ENCODE results near the gene TTYH2.

Gene TTYH2

DNA sequence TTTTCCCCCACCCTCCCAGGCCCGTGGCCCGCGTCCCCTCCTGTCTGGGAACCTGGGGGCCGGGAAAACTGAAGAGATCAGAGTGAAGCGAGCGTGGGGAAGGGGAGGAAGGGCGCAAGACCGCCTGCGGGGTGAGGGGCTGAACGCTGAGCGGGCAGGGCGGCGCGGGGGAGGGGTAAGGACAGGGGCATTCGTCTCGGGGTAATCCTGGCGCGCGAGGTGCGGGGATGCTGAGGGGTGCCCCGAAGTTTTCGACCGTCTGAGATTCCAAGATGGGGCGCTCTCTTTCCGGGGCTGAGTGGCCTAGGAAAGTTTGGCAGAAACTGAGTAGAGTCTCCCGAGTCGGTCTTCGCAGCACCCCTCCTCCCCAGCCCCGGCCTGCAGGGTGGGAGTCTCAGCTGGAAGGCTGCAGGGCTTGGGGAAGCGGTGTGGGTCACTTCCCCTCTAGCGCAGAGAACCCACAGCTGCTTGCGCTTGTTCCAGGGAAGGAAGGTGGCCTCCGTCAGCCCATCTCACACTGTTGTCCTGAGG is 555 bp downstream of the TTYH2 start:
- no peak for DNase-seq (ENCODE audit: low read depth in 2 of 2)

DNA sequence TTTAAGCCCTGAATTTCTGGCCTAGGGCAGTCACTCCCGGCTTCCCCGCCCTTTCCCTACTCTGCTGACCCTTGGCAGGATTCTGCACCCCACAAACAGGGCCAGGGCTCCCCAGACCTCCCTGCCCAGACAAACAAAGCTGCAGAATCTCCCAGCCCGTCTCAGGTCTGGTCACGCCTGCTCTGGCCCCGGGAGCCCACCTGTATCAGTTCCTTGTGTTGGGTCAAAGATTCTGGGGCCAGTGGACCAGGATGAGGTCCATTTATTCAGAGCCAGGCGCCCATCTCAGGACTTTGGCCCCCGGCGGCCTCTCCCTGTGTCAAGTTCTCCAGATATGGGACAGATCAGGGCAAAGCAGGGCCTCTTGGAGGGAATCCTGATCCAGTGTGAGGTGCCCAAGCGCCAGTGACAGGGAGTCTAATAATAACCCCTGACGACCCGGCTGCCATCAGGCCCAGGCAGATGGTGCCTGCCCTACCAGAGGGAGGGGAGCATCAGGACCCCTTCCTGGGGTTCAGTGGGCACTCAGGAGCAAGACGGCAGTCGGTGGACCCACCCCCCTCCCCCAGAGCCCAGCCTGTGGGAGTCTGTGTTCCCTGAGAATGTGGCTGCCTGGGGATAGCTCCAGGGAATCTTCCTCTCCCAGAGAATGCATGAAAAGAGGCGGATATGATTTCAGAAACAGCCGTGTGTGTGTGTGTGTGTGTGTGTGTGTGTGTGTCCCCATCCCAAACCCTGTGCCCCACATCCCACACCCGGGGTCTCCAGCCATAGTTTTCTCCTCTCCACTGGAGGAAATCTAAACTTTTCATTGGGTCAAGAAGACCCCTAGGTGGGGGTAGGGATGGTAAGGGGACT is 1.3 kb downstream of the TTYH2 start:
- no peak for DNase-seq (ENCODE audit: low read depth in 2 of 2)

DNA sequence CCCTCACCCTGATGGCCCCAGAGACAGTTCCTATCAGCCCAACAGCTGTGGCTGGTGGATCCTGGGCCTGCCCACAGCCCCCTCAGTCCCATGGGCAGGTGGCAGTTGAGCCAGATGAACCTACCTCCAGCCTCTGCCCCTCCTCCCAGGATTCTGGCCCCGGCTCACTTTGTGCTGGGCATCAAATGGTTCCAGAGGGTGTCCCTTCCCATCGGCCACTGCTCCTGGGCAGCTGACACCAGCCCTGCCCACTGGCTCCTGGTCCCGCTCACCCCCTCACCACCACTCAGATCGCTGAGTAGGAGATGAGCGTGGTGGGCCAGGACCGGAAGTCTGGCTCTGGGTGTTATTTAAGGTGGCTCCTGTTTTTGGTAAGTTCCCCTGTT is 2.0 kb downstream of the TTYH2 start:
- no peak for DNase-seq (ENCODE audit: low read depth in 2 of 2)

DNA sequence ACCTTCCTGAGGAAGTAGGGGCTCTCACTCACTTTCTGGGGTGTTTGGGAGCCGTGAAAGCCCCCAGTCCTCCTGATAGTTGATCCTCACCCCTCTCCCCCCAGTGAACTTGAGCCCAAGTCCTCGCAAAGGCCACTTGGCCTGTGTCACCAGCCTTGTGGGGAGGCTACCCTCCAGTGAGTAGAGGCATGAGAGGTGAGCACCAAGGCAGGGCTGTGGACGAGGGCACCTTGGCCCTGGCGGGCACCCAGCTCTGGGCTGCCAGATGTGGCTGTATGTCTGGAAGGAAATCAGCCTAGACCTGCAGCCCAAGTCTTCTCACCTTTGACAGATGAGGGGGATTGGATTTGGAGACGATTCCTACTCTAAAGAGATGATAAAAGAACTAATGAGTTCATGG is 3.1 kb downstream of the TTYH2 start:
- no peak for DNase-seq (ENCODE audit: low read depth in 2 of 2)

DNA sequence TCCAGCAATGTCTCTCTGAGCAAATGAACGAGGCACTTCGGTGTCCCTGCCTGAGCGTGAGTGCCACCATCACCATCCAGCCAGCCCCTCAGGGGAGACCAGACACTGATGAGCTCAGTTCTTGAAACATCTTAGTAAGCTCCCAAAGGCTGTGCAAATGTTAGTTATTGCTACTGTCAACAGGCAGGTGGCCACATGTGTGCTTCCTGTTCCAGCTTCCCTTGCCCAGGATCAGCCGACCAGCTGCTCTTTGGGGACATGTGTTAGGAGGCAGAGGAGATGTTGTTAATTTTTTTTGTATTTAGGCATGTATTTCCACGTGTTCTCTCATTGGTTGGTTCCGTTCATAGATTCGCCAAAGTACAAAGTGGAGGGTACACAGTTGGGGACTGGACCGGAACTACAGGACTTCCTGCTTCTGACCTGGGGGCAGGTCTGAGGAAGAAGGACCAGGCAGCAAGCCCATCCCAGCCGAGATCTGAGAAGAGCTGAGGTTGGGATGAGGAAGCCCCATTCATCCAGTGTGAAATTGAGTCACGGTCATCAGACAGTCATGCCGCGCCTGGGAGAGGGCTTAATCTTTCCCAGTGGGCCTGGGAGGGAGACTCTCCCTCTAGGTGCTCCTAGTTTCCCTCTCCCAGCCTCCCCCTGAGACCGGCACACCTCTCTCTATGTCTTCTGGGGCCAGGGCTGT is 3.8 kb downstream of the TTYH2 start:
- DNase-seq (ENCODE audit: low read depth in 2 of 2) = no peak

DNA sequence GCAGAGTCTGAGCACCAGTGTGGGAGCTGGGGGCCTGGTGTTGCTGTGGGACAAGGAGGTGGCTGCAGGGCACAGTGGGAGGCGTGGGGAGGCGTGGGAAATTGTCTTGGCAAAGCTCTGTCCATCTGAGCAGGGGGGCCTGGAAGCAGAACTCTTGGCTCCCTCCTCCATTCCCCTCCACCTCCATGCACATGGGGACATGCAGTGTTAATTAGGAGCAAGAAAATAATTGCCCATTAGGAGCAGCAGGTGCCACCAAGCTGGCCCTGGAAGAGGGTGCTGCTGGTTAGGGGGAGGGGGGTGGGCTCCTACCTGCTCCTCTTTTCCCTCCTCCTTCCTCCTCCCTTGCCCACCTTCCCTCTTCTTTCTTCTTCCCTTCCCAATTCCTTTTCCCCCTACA is 4.5 kb downstream of the TTYH2 start:
- DNase-seq (ENCODE audit: low read depth in 2 of 2) = no peak

DNA sequence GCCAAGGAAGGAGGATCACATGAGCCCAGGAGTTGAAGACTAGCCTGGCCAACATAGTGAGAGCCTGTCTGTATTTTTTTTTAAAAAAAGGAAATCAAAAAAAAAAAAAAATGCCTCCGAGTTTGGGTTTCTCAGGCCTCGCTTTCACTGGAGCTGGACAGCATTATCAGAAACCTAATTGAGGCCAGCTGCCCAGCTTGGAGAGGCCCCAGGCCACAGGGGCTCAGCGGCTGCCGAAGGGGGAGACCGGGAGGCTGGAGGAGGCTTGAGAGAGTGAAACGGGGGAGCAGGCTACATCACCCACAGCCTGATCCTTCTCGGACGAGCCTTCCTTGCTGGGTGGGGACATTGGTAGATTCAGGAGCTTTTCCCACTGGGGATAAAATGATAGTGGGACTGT is 5.1 kb downstream of the TTYH2 start:
- no peak for DNase-seq (ENCODE audit: low read depth in 2 of 2)

DNA sequence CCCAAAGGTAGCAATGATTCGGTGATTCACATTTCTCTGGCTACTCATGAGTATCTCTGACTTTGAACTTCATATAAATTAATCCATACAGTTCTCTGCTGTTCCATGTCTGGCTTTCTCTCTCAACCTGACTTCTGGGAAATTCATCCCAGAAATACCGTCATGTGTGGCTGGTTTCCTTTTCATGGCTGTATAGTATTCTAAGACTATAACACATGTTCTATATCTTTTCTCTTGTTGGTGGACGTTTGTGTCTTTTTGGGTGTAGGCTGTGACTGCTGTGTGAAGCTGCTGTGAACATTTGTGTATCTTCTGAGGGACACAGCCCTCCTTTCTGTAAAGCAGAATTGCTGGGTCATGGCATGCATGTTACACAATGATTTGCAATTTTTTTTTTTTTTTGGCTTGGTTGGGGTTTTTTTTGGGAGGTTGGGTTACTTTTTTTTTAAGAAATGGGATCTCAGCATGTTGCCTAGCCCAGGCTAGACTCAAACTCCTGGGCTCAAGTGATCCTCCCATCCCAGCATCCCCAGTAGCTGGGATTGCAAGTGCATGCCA is 6.3 kb downstream of the TTYH2 start:
- no peak for DNase-seq (ENCODE audit: low read depth in 2 of 2)

DNA sequence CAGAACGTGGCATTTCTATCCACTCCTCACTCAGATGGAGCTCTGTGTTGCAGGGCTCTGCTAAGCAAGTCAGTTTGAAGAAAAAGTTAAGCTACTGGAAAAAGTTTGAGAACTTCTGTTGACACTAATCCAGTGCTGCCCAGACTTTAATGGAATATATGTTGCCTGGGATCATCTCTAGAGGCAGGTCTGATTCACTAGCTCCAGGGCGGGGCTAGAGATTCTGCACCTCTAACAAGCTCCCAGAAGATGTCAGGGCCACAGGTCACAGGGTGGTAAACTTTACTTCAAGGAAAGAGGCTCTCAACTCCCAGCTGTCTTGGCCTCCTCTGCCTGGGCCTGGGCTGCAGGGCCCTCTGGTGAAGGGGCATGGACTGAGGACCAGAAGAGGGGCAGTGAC is 6.8 kb downstream of the TTYH2 start:
- no peak for DNase-seq (ENCODE audit: low read depth in 2 of 2)

DNA sequence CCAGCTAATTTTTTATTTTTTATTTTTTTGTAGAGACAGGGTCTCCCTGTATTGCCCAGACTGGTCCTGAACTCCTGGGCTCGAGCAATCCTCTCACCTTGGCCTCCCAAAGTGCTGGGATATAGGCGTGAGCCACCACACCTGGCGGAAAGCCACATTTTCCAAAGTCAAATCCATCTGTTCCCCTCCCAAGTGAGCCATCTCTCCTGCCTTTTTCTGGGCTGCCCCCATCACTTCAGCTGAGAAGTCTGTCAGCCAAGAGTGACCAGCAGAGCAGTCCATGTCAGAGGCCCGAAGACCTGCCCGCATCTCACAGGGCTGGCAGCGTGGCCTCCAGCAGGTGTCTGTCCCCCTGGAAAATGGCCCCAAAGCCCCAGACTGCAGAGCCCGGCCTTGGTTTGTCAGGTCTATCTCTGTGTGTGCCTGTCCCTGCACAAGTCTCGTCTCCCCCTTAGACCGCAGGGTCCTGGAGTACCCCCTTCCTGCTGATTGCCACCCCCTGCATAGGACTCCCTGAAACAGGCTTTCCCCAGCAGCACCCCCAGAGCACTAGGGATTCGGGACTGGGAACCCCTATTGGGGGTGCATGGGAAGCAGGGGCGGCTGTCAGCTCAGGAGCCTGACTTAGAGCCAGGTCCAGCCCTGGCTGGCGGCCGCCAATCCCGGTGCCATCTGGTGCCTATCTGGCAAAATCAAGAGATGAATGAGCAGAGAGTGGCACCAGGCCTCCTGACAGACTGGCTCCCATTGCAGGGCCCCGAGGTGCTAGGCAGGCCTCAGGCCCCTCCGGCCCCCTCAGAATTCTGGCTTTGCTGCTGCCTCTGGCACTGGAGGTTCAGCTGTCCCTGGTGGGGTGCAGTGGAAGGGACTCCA is 7.8 kb downstream of the TTYH2 start:
- DNase-seq (ENCODE audit: low read depth in 2 of 2) = no peak

DNA sequence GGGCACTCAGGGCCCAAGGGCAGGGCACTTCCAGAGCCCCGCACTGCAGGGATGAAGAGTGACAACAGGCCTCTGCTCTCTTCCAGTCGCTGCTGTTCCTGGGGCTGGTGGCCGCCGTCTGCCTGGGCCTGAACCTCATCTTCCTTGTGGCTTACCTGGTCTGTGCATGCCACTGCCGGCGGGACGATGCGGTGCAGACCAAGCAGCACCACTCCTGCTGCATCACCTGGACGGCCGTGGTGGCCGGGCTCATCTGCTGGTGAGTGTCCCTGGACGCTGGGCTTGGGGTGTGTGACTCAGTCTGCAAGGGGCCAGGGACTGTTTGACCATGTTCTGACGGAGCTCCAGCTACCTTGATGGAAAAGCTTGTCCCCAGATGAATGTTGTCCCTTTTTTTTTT is 9.0 kb downstream of the TTYH2 start:
- no peak for DNase-seq (ENCODE audit: low read depth in 2 of 2)

DNA sequence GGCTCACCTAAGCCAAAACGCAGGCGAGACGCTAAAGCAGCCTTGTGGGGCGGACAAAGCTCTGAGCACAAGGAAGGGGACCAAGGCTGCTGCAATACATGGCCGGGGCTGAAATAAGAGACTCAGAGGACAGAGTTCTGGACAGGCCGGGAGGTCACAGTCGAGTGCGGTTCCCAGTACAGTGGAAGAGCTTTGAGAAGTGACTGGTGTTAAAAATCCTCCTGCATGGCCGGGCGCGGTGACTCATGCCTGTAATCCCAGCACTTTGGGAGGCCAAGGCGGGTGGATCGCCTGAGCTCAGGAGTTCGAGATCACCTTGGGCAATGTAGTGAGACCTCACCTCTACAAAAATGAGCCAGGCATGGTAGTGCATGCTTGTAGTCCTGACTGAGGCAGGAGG is 10.5 kb downstream of the TTYH2 start:
- DNase-seq (ENCODE audit: low read depth in 2 of 2) = no peak

DNA sequence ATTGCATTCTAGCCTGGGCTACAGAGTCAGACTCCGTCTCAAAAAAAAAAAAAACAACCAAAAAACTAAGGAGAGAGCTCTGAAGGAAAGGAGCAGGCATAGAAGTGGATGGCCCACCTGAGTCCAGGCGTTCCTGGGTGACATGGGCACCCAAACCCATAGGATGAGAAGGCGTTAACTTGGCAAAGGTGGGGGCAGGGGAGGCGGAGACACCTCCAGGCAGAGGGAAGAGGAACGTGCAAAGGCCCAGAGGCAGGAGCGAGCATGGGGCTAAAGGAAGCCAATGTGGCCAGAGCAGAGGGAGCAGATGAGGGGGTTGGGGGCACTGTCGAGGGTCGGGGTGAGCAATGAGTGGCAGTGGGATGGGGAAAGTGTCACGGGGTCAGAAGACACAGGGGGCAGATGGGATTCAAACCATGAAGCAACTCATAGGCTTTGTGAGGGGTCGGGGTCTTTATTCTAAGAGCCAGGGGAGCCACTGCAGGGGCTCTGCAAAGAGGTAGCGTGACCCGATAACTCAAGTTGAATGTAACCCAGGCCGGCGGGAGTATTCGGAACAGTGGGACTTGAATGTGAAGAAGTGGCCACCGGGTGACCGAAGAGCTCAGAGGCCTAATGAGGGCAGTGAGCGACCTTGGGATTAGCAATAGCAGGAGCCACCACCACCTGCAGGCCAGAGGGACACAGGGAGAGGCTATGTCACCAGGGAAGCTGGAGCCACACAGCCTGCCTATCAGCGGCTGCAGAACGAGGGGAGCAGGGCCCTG is 11.8 kb downstream of the TTYH2 start:
- DNase-seq (ENCODE audit: low read depth in 2 of 2) = no peak

DNA sequence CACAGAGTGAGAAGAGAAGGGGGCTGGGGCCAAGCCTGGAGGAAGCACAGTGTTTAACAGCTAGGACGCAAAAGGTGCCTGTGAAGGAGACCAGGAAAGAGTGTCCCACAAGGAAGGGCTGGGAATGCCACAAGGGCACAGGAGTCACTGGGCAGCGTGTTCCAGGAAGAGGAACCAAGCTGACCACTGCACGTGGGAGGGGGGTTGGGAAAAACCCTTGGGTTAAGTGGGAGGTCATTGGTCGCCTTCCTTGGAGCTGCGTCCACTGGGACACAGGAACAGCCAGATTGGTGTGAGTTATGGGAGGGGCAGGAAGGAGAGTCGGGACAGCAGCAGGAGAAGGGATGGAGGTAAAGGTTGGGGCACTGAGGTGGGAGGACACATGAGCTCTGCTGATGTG is 12.9 kb downstream of the TTYH2 start:
- DNase-seq (ENCODE audit: low read depth in 2 of 2) = no peak

DNA sequence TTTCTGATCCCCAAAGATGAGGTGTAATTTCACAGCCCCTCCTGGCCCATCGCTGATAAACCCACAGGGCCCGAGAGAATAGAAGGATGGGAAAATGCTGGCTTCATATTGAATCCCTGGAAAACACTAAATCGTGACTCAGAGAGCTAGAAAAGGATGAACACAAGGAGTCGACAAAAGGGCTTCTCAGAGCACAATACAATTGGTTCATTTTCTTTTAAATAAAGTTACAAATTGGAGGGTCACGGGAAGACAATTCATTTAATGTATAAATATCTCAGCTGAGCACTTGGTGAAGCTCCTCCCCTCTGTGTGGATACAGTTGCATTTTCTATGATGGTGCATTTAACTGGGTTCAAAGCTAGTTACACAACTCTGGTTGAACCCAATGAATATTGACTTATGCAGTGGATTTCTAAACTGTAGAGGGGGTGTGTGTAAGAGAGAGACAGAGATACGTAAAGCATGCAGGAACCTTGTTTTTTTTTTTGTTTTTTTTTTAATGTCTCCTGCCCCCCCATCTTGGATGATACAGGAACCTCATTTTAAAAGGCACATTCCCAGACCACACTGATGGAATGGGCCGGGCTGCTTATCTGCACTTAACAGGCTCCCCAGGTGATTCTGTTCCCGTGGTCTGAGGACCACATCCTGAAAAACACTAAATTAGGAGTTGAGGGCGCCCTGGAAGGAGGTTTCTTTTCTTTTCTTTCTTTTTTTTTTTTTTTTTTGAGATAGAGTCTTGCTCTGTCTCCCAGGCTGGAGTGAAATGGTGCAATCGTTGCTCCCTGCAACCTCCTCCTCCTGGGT is 14.1 kb downstream of the TTYH2 start:
- DNase-seq (ENCODE audit: low read depth in 2 of 2) = no peak

DNA sequence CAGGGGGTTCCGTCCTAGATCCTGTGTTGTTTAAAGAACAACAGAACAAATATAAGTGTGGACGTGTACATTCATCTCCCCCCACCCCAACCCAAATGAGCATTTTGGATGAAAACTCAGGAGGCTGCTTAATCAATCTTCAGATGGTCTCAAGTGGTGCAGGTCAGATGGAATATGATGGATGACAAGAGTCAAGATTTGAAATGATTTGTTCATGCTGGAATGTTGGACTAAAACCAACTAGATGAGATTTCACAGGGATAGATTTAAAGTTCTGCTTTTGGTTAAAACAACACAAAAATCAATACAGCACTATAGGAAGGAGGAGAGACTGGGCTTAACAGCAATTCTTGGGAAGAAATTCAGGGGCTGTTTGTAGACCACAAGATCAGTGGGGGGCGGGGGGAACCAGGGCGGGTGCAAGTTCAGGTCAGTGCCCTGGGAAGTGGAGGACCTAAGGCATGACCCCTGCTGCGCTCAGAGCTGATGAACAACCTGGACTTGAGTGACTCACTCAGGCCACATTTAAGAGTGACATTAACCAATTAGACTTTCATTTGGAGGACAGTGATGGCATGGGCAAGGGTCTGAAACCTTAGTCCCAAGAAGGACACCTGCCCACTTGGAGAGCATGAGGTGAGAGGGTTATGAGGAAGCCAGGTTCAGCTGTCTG is 15.1 kb downstream of the TTYH2 start:
- no peak for DNase-seq (ENCODE audit: low read depth in 2 of 2)

DNA sequence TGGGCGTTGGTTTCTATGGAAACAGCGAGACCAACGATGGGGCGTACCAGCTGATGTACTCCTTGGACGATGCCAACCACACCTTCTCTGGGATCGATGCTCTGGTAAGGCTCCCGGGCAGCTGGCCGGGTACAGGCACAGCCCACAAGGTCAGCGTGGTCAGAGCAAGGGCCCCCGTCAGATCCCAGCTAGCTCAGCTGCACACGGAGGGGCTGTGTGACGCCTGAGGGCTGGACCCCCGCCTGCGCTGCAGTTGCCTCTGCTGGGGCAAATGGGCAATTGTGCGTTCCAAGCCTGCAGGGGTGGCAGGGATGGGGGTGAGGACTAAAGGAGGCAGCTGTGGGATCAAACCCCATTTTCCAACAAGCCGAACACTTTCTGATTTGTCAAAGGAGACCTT is 17.5 kb downstream of the TTYH2 start:
- DNase-seq (ENCODE audit: low read depth in 2 of 2) = no peak

DNA sequence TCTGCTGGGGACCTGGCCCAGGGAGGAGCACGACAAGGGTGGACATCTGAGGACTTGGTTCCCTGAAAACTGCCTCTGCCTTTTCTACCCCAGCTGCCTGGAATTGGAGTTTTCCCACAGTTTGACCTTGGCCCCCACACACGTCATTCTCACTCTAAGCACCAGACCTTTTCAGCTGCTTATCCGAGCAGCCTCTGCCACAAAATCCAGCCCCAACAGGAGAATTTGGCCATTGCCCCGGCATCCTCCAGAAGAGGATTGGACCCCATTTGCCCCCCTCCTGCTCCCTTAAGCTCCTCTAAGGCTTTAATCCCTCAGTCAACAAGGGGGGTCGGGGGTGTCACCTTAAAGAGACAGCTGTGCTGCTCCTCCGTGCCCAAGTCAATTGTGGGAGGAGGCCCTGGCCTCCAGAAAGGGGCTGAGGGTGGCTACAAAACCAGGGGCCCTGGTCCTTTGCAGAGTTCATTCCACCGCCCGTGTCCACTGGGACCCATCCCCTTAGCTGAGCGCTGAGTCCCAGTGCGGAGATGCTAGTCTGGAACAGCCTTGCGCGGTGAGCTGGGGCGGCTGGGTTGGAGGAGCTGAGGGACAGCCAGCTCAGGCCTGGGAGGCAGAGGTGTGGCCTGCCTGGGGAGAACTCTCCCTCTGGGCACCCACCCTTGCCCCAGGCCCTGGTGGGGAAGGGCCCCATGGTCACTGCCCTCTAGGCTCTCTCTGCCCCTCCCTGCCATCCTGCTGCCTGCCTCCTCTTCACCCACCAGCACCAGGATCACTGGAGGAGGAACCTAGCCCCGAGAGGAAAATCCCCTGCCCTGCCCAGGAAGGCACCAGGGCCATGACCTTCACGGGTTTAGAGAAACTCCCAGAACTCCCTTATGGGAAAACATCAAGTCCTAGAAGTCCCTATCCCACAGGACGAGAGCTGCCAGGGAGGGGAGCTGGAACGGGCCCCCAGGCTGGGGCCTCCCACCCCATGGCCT is 18.8 kb downstream of the TTYH2 start:
- no peak for DNase-seq (ENCODE audit: low read depth in 2 of 2)

DNA sequence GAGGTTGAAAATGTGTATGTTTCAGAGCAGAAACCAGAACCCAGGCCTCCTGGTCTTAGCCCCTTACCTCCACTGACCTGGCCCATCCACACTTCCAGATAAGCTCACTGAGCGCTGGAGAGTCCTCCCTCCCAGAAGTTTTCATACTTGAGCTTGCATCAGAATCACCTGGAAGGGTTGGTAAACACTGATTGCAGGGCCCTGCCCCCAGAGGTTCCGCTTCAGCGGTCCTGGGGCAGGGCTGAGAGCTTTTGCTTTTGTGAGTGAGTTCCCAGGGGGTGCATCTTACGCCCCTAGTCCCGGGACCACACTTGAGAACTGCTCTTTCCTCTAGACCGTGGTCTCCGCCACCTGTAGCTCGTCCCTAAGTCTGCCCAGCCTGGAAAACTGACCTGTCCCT is 20.6 kb downstream of the TTYH2 start:
- no peak for DNase-seq (ENCODE audit: low read depth in 2 of 2)
